ENCODE data around the gene ATL1. TPM values are rescaled to one million over a fixed set of nuclear protein-coding genes. Genes with fewer than 3 reads are reported as not detected.

The ATL1 gene
- total RNA-seq, 3 donors from 2014 or later = 12.0 to 15.1 (median 13.1) TPM

DNA sequence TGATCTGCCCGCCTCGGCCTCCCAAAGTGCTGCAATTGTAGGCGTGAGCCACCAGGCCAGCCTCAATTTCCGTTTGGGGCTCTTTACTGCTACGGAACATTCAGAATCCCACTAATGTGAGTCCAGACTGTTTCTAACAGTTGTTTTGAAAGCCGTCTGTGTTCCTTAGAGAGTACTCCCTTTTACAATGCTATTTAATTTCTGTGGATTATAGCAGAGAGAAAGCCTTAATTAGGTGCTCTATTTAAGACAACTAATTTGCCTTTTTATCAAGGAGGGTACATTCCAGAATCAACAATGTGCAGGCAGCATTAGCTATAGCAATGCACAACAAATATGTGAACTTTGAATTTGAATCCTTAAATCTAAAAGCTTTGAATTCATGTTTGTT, 110.9 kb downstream of the ATL1 start:
- ATAC-seq (no peak), DNase-seq (no peak)
- no peak overlapping the region for H3K4me3 ChIP-seq
- intact Hi-C loops (cut with DNase I, micrococcal nuclease) = no loop called here
- no peaks in the 10 kb centered on the region for H3K4me1 ChIP-seq (ENCODE audit: low read depth)
- H3K9me3 ChIP-seq = no peaks in the 10 kb centered on the region
- TF ChIP-seq, protein P1, sequence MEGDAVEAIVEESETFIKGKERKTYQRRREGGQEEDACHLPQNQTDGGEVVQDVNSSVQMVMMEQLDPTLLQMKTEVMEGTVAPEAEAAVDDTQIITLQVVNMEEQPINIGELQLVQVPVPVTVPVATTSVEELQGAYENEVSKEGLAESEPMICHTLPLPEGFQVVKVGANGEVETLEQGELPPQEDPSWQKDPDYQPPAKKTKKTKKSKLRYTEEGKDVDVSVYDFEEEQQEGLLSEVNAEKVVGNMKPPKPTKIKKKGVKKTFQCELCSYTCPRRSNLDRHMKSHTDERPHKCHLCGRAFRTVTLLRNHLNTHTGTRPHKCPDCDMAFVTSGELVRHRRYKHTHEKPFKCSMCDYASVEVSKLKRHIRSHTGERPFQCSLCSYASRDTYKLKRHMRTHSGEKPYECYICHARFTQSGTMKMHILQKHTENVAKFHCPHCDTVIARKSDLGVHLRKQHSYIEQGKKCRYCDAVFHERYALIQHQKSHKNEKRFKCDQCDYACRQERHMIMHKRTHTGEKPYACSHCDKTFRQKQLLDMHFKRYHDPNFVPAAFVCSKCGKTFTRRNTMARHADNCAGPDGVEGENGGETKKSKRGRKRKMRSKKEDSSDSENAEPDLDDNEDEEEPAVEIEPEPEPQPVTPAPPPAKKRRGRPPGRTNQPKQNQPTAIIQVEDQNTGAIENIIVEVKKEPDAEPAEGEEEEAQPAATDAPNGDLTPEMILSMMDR (IDR thresholded peaks at IDR 0.05) = no peak
- no peaks in the 10 kb centered on the region for H3K36me3 ChIP-seq (ENCODE audit: low read depth)

DNA sequence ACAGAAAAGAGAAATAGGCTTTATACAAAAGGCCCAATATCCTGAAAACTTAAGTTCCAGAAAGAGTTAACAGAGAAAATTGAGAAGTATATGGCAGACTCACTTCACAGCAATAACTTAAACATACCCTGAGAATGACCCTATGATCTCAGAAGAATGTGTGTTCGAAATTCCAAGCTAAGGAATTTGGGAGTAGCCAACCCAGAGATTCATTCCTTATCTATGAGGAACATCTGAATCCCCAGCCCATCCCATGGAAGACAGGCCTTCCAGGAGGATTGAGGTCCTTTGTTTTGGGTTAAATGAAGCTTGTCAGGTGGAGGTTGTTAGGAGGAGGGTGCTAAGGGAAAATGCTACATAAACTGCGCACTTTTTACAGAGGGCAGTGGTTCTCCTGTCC, 115.7 kb downstream of the ATL1 start:
- TF ChIP-seq, protein P1 (IDR thresholded peaks at IDR 0.05) = no peak

DNA sequence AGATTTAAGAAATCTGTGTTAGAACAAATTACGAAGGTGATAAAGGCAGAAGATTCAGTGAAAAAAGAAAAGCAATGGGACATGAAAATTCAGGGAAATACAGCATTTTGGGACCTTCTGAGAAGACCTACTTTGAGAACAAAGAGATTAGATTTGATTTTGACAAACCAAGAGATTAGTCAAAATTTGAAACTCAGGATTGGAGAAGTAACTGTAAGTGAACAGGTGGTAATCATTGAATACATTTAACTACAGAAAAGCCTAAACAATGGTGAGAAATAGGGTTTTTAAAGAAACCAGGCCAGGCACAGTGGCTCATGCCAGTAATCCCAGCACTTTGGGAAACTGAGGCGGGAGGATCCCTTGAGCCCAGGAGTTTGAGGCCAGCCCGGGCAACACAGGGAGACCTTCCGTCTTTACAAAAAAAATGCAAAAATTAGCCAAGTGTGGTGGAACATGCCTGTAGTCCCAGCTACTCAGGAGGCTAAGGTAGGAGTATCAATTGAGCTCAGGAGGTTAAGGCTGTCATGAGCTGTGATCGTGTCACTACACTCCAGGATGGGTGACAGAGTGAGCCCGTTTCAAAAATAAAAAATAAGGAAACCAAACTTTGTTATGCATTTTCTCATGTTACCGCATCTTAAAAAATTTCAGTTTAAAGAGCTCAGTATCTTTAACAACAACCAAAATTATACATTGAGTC, 117.0 kb downstream of the ATL1 start:
- ATAC-seq (no peak), DNase-seq (no peak)
- H3K9me3 ChIP-seq = no peaks in the 10 kb centered on the region
- no peaks in the 10 kb centered on the region for H3K36me3 ChIP-seq (ENCODE audit: low read depth)
- no peaks in the 10 kb centered on the region for H3K4me1 ChIP-seq (ENCODE audit: low read depth)
- TF ChIP-seq, protein P1 (IDR thresholded peaks at IDR 0.05) = no peak
- intact Hi-C loops (cut with DNase I, micrococcal nuclease) = no loop called here
- no peak overlapping the region for H3K4me3 ChIP-seq

More for the DNA sequence above, 115.7 kb downstream of the ATL1 start:
- Histone ChIP-seq H3K36me3 (ENCODE audit: low read depth) (no peaks in the 10 kb centered on the region), H3K4me3 (no peak overlapping the region), H3K9me3 (no peaks in the 10 kb centered on the region), H3K4me1 (ENCODE audit: low read depth) (no peaks in the 10 kb centered on the region)
- DNase-seq (no peak), ATAC-seq (no peak)
- intact Hi-C loops (cut with DNase I, micrococcal nuclease) = no loop called here

DNA sequence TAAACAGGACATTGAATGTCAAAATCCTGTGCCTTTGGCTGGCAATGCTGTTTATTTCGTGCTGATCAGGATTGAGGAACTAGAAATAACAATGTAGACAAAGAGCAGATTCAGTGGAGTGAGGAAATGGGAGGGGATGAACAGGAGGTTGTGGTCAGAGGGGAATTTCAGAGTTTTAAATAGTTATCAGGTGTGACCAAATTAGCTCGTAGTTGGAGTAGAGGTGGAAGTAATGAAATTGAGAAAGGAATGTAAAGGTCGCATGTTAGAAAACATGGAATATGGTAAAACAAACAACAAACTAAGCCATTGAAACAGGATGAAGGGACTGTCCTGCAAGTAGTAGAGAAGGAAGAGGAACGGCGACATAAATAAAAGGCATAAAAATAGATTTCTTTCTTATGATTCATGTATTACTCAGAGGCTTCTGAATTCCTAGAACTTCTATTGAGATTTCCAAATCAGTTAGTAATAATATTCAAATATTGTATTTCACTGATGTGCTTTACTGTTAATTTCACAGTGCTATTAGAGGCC, 117.7 kb downstream of the ATL1 start:
- no peak for DNase-seq
- H3K4me3 ChIP-seq = no peak overlapping the region
- H3K9me3 ChIP-seq = no peaks in the 10 kb centered on the region
- no peaks in the 10 kb centered on the region for H3K4me1 ChIP-seq (ENCODE audit: low read depth)
- no peaks in the 10 kb centered on the region for H3K36me3 ChIP-seq (ENCODE audit: low read depth)
- intact Hi-C loops (cut with DNase I, micrococcal nuclease) = no loop called here
- TF ChIP-seq, protein P1 (IDR thresholded peaks at IDR 0.05) = no peak
- ATAC-seq = peak; percentile 30

DNA sequence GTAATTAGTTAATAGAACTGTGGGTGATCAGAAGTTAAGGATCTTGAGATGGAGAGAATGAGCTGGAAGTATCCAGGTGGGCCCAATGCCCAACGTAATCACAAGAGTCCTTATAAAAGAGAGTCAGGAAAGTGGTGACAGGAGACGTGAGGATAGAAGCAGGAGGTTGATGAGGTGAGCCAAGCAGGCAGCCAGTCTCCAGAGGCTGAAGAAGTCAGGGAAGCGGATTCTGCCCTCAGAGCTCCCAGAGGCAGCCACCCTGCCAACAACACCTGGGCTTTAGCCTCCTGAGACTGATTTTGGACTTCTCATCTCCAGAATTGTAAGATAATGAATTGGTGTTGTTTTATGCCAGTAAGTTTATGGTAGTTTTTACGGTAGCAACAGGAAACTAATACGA, 118.2 kb downstream of the ATL1 start:
- intact Hi-C loops (cut with DNase I, micrococcal nuclease) = no loop called here
- DNase-seq = no peak
- TF ChIP-seq, protein P1 (IDR thresholded peaks at IDR 0.05) = no peak
- H3K9me3 ChIP-seq = no peaks in the 10 kb centered on the region
- no peak overlapping the region for H3K4me3 ChIP-seq
- no peak for ATAC-seq
- H3K4me1 ChIP-seq (ENCODE audit: low read depth) = no peaks in the 10 kb centered on the region
- H3K36me3 ChIP-seq (ENCODE audit: low read depth) = no peaks in the 10 kb centered on the region

All from mucosa of descending colon (tissue), 3 donors.